Hypothalamus (tissue), 51 donors: ENCODE measurements around the gene GRK4.
"Not testable (repeated sequence)": the region's sequence is repeated elsewhere in the genome, so short reads cannot be mapped to it uniquely, and the experiment has no call there.

Source experiments
- DNase-seq, 51 donors: peaks; one replicate each; lab custom pipeline; 2025; lab: John Stamatoyannopoulos, UW

Gene GRK4

GRCh38 chr4:2940267-2941137, 22.9 kb upstream of the GRK4 start:
- DNase-seq: no peak

GRCh38 chr4:2941138-2942036, 22.0 kb upstream of the GRK4 start:
- no peak for DNase-seq

- DNase-seq: no peak
Measured at GRCh38 chr4:2942037-2942531, 21.3 kb upstream of the GRK4 start.

GRCh38 chr4:2942532-2943363, 20.6 kb upstream of the GRK4 start:
- DNase-seq: no peak

- no peak for DNase-seq
Measured at GRCh38 chr4:2943364-2944090, 19.8 kb upstream of the GRK4 start.

- no peak for DNase-seq
Measured at GRCh38 chr4:2944091-2944482, 19.3 kb upstream of the GRK4 start.

GRCh38 chr4:2944586-2945526, 18.5 kb upstream of the GRK4 start:
- DNase-seq: no peak

- DNase-seq: not testable (repeated sequence)
Measured at GRCh38 chr4:2945619-2946604, 17.5 kb upstream of the GRK4 start.

GRCh38 chr4:2946812-2947600, 16.4 kb upstream of the GRK4 start:
- DNase-seq: no peak

GRCh38 chr4:2947926-2948325, 15.4 kb upstream of the GRK4 start:
- no peak for DNase-seq

GRCh38 chr4:2948895-2949781, 14.2 kb upstream of the GRK4 start:
- peak in 6 of 51 donors; percentile 30 to 50 (median 40) for DNase-seq

GRCh38 chr4:2949782-2950125, 13.6 kb upstream of the GRK4 start:
- no peak for DNase-seq

- DNase-seq: no peak
Measured at GRCh38 chr4:2950221-2950989, 13.0 kb upstream of the GRK4 start.

GRCh38 chr4:2953496-2953895, 9.9 kb upstream of the GRK4 start:
- DNase-seq: no peak
